ENCODE results near the gene CLDN12.
"Not testable (repeated sequence)": the region's sequence is repeated elsewhere in the genome, so short reads cannot be mapped to it uniquely, and the experiment has no call there.

Gene CLDN12

DNA sequence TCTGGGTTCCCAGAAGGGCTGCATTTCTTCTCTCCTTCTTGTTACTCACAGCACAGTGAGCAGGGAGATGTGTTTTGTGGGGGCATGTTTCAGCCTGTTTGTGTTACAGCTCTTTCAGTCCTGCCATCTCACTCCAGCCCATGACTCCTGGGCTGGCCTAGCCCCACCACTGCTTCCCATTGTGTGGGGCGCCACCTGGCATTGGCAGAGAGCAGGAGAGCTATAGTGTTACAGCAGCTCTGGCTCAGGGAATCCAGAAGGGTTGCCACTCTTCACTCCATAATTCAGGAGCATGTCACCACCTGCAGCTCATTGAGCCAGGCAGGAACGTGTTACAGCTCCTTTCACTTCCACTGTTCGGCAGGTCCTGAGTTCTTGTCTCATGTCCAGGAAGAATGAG, 30.0 kb downstream of the CLDN12 start:
- DNase-seq (ENCODE audit: low read depth in 2 of 2): no peak

DNA sequence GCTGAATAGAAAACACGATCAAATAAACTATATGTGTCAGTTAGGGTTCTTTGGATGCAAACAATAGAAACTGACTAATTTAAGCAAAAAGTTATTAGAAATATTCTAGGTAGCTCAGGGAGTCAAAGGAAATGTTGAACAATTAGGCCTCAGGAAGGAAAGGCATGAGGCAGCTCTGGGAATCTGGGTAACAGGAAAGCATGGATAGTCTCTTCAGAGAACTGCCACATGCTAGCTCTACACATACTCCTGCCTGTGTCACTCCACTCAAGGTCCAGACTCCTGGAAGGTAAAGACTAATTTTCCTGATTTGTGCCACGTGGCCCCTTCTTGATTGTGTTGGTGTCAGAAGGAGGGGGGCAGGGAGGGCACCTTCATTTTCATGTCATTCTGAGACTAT, 42.4 kb downstream of the CLDN12 start:
- no peak for DNase-seq (ENCODE audit: low read depth in 2 of 2)

DNA sequence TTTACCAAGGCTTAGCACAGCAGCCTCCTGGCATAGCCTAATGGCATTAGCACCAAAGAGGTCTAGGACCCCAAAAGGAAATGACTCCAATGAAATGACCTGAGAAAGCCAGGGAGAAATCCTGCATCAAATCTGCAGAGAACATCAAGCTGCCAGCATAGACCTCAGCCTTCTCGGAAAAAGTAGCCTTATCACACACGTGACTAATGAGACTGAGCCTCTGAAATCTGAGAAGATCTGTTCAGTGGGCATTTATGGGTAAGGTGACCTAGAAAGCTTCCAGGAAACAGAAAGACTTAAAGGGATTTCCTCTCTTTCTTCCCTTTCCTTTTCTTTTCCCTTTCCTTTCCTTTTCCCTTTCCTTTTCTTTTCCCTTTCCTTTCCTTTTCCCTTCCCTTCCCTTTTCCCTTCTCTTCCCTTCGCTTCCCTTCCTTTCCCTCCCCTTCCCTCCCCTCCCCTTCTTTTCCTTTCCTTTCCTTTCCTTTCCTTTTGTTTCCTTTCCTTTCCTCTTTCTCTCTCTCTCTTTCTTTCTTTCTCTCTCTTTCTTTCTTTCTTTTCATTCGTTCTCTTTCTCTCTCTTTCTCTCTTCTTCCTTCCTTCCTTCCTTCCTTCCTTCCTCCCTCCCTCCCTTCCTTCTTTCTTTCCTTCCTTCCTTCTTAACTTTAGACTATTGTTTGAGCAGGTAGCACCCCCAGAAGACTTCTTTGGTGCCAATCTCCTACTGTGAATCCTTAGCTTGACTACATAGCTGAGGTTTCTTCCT, 43.1 kb downstream of the CLDN12 start:
- DNase-seq (ENCODE audit: low read depth in 2 of 2): no peak

DNA sequence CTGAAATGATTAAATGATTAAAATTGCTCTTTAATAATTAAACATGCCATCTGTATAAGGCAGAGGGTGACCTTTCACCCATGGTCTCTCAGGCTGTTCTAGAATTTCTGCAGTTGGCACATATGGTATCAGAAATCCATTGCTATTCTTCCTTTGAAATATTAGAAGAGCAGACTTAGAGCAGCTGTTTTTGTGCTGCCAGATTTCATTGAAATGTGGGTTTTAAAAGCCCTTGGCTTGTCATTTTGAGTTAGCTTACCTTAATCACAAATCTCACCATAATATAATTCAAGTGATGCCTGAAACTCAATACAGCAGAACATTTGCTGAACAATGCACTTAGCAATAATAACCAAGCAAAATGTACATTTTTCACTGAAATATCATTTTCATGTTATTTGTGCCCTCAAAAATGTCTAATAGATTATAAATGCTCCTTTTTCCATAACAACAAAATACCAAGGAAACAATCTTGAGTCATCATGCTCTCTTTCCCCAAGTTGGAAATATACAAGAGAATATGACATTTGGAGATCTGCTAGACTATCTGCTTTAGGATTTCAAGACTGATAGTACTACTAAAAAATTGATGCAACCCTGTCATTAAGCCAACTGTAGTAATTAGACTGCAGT, 50.1 kb downstream of the CLDN12 start:
- no peak for DNase-seq (ENCODE audit: low read depth in 2 of 2)

DNA sequence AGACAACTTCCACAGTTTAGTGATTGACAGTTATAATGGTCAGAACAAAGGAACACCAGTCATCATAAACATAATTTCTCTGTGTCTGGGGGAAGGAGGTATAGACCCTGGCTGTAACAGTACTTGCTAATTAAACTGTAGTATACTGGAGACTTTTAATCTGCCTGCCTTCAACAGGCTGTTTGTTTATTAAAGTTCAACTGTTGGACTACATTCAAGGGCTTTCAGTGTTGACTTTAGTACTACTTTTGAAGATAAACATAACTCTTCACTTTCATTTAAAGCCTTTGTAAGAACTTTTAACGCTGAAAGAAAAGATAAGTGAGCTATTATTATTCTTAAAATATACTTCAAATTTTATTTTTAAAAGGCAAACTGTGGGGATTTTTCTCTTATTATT, 50.7 kb downstream of the CLDN12 start:
- no peak for DNase-seq (ENCODE audit: low read depth in 2 of 2)

DNA sequence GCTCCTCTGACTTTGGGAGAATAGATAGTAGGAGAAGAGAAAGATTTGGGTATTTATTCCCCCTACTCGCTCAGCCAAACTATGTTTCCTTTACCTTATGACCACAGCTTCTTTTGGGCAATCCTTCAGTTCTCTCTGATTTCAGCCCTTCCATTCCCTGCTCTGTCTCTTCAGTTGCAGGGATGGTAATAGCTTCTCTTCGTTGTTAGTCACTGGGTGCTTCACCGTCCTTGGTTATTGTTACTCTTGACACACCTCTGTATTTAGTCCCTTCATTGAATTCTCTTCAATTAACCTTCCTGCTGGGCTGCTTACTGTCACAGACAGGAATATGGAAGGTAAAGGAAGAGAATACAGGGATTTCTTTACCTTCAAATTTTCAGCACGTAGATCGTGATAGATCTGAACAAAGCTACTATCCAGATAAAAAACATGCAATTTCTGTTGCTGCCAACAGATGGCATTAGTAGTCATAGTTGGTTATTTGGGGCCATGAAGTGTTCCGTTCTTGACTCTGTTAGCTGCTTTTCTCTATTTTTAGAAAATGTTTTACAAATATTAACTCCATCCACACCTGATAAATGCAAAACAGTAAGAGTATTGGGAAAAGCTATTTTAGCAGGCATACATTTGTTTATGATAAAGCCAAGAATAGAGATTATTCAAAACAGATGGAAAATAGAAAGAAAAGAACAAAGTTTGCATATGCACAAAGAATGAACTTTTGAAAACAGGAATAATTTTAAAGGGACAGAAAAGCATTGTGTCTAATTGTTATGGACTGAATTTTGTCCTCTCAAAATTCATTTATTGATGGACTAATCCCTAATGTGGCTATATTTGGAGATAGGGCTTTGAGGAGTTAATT, 52.1 kb downstream of the CLDN12 start:
- no peak for DNase-seq (ENCODE audit: low read depth in 2 of 2)

DNA sequence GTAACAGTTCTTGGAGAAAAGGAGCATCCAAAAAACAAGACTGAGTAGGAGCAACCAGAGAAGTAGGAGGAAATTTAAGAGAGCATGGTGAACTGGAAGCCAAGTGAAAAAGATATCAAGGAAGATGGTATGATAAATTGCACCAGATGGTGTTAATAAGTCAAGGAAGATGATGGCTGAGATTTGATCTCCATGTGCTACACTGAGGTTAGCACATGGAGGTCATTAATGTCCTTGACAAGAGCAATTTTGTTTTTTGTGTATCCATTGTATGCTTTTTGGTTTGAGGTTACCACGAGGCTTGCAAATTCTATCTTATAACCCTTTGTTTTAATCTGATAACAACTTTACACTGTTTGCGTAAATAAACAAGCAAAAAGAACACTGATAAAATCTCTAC, 54.8 kb downstream of the CLDN12 start:
- DNase-seq (ENCODE audit: low read depth in 2 of 2): no peak

DNA sequence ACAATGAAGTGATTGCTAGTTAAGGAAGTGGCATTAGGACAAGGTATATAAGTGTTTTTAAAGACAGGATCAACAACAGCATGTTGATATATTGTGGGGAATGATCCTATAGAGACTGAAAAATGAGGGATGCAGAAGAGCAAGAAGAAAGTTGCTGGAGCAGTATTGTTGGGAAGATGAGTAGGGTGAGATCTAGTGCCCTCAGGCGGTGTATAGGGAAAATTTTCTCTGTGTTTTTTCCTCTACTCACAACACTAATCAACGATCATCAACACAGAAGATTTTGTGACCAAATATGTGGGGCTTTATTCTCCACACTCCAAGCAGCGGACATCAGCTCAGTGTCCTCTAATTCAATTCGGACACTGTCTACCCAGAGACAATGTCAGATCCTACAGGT, 56.6 kb downstream of the CLDN12 start:
- no peak for DNase-seq (ENCODE audit: low read depth in 2 of 2)

DNA sequence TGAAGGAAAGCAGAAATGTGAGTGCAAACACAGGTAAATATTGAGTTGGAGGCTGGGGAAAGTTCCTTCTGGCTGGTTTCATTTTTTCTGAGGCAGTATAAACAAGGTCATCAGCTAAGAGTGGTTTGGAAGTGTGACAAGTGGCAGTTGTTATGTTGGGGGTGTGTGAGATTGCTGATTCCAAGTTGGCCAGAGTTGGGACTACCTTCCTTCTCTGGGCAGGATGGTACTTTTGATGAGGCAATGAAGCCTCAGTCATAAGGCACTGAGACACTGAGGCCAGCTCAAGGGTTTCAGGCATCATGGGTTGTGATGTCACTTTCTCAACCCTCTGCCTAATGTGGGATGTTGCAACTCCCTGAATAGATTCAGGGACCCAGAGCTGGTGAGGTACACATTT, 58.0 kb downstream of the CLDN12 start:
- no peak for DNase-seq (ENCODE audit: low read depth in 2 of 2)

DNA sequence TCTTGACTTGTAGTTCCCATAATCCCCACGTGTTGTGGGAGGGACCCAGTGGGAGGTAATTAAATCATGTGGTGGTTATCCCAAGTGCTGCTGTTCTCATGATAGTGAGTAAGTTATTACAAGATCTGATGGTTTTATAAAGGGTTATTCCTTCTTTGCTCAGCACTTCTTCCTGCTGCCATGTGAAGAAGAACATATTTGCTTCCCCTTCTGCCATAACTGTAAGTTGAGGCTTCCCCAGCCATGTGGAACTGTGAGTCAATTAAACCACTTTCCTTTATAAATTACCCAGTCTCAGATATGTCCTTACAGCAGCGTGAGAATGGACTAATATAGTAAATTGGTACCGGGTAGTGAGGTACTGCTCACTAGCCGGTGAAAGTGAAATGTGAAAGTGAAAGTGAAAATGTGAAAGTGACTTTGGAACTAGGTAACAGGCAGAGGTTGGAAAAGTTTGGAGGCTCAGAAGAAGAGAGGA, 59.9 kb downstream of the CLDN12 start:
- not testable (repeated sequence) for DNase-seq (ENCODE audit: low read depth in 2 of 2)
